Muscle of back (tissue), 13 donors: Measurements from ENCODE around the gene TINCR. TPM values are rescaled to one million over a fixed set of nuclear protein-coding genes. Genes with fewer than 3 reads are reported as not detected.
"Not testable (repeated sequence)": the region's sequence is repeated elsewhere in the genome, so short reads cannot be mapped to it uniquely, and the experiment has no call there.

ENCODE experiments used
- DNase-seq, 3 donors: peaks; one replicate each; pipeline versions ENCODE4 v3.0.0 to v3.0.0-alpha.2; 2013
- long read RNA-seq, 9 donors: transcript quantifications; one replicate each; lab custom pipeline, GENCODE V29; 2026
- polyA plus RNA-seq, 10 donors: library from polyadenylated mRNA; unstranded; fragments of 120-200 nt; gene quantifications; one replicate each; pipeline ENCODE4 v1.2.1, GENCODE V29; 2013; ENCODE audit not compliant: insufficient read length in 10 of 10

Gene TINCR
- 1 to 10 TPM in 2 of 10 donors, under 1 TPM in 8; 0.15 to 4.2 (median 0.44) TPM for polyA plus RNA-seq
- long read RNA-seq, donor 1 = 0 reads
- long read RNA-seq, donor 2 = 0 reads
- long read RNA-seq, donor 3 = 0 reads
- long read RNA-seq, donor 4 = 0 reads
- long read RNA-seq, donor 5 = 0 reads
- long read RNA-seq, donor 6 = 0 reads
- long read RNA-seq, donor 7 = 0 reads
- long read RNA-seq, donor 8, partial matches to known transcripts = 0 of 3 reads
- long read RNA-seq, donor 8, other reads (novel, unspliced or antisense) = 0 of 3 reads
- long read RNA-seq, donor 9 = 0 reads

GRCh38 chr19:5567360-5567969 is at the start of gene TINCR:
Gene TINCR (minus strand): TSS chr19:5567953.
- no peak for DNase-seq

- DNase-seq = no peak
Measured at GRCh38 chr19:5617080-5617479, 49.3 kb upstream of the TINCR start.

- DNase-seq = no peak
Measured at GRCh38 chr19:5615756-5616327, 48.1 kb upstream of the TINCR start.

- no peak for DNase-seq
Measured at GRCh38 chr19:5612891-5613865, 45.4 kb upstream of the TINCR start.

- no peak for DNase-seq
Measured at GRCh38 chr19:5609881-5610448, 42.2 kb upstream of the TINCR start.

GRCh38 chr19:5608766-5609165 is 41.0 kb upstream of the TINCR start:
- not testable (repeated sequence) for DNase-seq

- no peak for DNase-seq
Measured at GRCh38 chr19:5608291-5608690, 40.5 kb upstream of the TINCR start.

- no peak for DNase-seq
Measured at GRCh38 chr19:5607318-5608275, 39.8 kb upstream of the TINCR start.

- DNase-seq = no peak
Measured at GRCh38 chr19:5605362-5605761, 37.6 kb upstream of the TINCR start.

GRCh38 chr19:5603626-5604025 is 35.9 kb upstream of the TINCR start:
- DNase-seq = no peak

- DNase-seq = no peak
Measured at GRCh38 chr19:5600797-5601196, 33.0 kb upstream of the TINCR start.

GRCh38 chr19:5595745-5596144 is 28.0 kb upstream of the TINCR start:
- DNase-seq = no peak

- no peak for DNase-seq
Measured at GRCh38 chr19:5595129-5595528, 27.4 kb upstream of the TINCR start.

GRCh38 chr19:5594521-5594950 is 26.8 kb upstream of the TINCR start:
- no peak for DNase-seq

GRCh38 chr19:5593343-5594255 is 25.8 kb upstream of the TINCR start:
- DNase-seq = no peak

GRCh38 chr19:5592531-5593342 is 25.0 kb upstream of the TINCR start:
- DNase-seq = no peak

- DNase-seq = no peak
Measured at GRCh38 chr19:5591476-5591875, 23.7 kb upstream of the TINCR start.

- no peak for DNase-seq
Measured at GRCh38 chr19:5590865-5591154, 23.1 kb upstream of the TINCR start.
